Measurements from ENCODE around the gene DLGAP1.

DLGAP1 gene

GRCh38 chr18:3808985-3809780, 645.9 kb downstream of the DLGAP1 start:
- H3K4me1 ChIP-seq (ENCODE audit: control insufficient read depth, insufficient read depth, low read length, unreplicated experiment): no peaks in the 10 kb centered on the region
- 0 out of 2 replicates have a peak, but pooled peaks cover 4% of the 10 kb centered on the region for H3K27me3 ChIP-seq (ENCODE audit: insufficient read depth, low read length)
- H2AFZ ChIP-seq (ENCODE audit: low read length, unreplicated experiment): no peak overlapping the region
- H3K79me2 ChIP-seq (ENCODE audit: control insufficient read depth, insufficient read depth, low read length, unreplicated experiment): no peaks in the 10 kb centered on the region
- no peak overlapping the region for H3K4me3 ChIP-seq (ENCODE audit: low read depth, low read length)
- no peaks in the 10 kb centered on the region for H3K36me3 ChIP-seq (ENCODE audit: insufficient read depth, low read length)
- H3K27ac ChIP-seq (ENCODE audit: low read depth, low read length): no peak overlapping the region

- H3K27ac ChIP-seq (ENCODE audit: low read depth, low read length): no peak overlapping the region
- H3K36me3 ChIP-seq (ENCODE audit: insufficient read depth, low read length): no peaks in the 10 kb centered on the region
- no peak overlapping the region for H2AFZ ChIP-seq (ENCODE audit: low read length, unreplicated experiment)
Observed at GRCh38 chr18:3806656-3807055, 648.5 kb downstream of the DLGAP1 start.

DNA sequence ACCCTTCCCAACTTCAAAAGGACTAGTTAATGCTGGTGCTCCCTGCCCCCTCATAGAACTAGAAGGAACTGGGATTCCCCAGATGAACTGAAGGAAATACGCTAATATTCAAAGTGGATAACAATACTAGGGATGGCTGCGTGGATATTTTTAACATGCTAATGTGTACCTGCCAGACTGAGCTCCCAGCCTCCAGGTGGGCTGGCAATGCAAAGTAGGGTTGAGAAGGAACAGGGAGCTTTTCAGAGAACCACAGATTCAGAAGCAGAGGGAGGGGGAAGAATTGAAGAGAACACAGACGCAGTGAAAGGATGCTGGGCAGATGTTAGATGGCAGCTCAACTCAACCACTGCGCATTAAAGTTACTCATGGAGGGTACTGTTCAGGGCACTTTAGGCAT, 650.8 kb downstream of the DLGAP1 start:
- H3K4me1 ChIP-seq (ENCODE audit: control insufficient read depth, insufficient read depth, low read length, unreplicated experiment): no peaks in the 10 kb centered on the region
- H3K4me3 ChIP-seq (ENCODE audit: low read depth, low read length): no peak overlapping the region
- H3K27ac ChIP-seq (ENCODE audit: low read depth, low read length): no peak overlapping the region
- no peaks in the 10 kb centered on the region for H3K36me3 ChIP-seq (ENCODE audit: insufficient read depth, low read length)
- H3K27me3 ChIP-seq (ENCODE audit: insufficient read depth, low read length): 0 out of 2 replicates have a peak, but pooled peaks cover 4% of the 10 kb centered on the region
- H2AFZ ChIP-seq (ENCODE audit: low read length, unreplicated experiment): no peak overlapping the region
- no peaks in the 10 kb centered on the region for H3K79me2 ChIP-seq (ENCODE audit: control insufficient read depth, insufficient read depth, low read length, unreplicated experiment)

More at GRCh38 chr18:3806656-3807055, 648.5 kb downstream of the DLGAP1 start:
- Histone ChIP-seq H3K4me1 (ENCODE audit: control insufficient read depth, insufficient read depth, low read length, unreplicated experiment) (no peaks in the 10 kb centered on the region), H3K27me3 (ENCODE audit: insufficient read depth, low read length) (0 out of 2 replicates have a peak, but pooled peaks cover 4% of the 10 kb centered on the region), H3K4me3 (ENCODE audit: low read depth, low read length) (no peak overlapping the region), H3K79me2 (ENCODE audit: control insufficient read depth, insufficient read depth, low read length, unreplicated experiment) (no peaks in the 10 kb centered on the region)

GRCh38 chr18:3803350-3803749, 651.8 kb downstream of the DLGAP1 start:
- H3K4me3 ChIP-seq (ENCODE audit: low read depth, low read length): no peak overlapping the region
- H3K27me3 ChIP-seq (ENCODE audit: insufficient read depth, low read length): 0 out of 2 replicates have a peak, but pooled peaks cover 4% of the 10 kb centered on the region
- H3K4me1 ChIP-seq (ENCODE audit: control insufficient read depth, insufficient read depth, low read length, unreplicated experiment): no peaks in the 10 kb centered on the region
- no peak overlapping the region for H2AFZ ChIP-seq (ENCODE audit: low read length, unreplicated experiment)
- H3K27ac ChIP-seq (ENCODE audit: low read depth, low read length): no peak overlapping the region
- H3K36me3 ChIP-seq (ENCODE audit: insufficient read depth, low read length): no peaks in the 10 kb centered on the region
- no peaks in the 10 kb centered on the region for H3K79me2 ChIP-seq (ENCODE audit: control insufficient read depth, insufficient read depth, low read length, unreplicated experiment)

DNA sequence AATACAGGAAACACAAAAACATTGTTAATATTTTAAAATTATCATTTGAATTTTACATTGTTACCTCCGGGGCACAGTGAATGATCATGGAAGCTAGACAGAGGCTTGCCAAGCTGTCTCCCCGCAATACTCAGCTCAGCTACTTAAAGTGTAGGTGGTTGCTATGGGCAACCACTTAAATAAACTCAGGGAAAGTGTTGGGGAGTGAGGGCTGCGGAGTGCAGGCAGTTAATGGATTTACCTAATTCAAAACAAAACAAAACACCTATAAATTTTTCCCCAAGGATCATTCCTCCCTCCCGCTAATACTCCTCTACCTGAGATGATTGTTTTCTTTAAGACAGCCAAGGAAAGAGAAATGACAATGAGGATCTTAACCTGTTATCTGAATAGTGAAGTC, 655.6 kb downstream of the DLGAP1 start:
- Histone ChIP-seq H3K4me1 (ENCODE audit: control insufficient read depth, insufficient read depth, low read length, unreplicated experiment) (peaks cover 7% of the 10 kb centered on the region), H2AFZ (ENCODE audit: low read length, unreplicated experiment) (no peak overlapping the region), H3K4me3 (ENCODE audit: low read depth, low read length) (no peak overlapping the region), H3K36me3 (ENCODE audit: insufficient read depth, low read length) (no peaks in the 10 kb centered on the region), H3K79me2 (ENCODE audit: control insufficient read depth, insufficient read depth, low read length, unreplicated experiment) (no peaks in the 10 kb centered on the region), H3K27ac (ENCODE audit: low read depth, low read length) (no peak overlapping the region), H3K27me3 (ENCODE audit: insufficient read depth, low read length) (no peaks in the 10 kb centered on the region)

- Histone ChIP-seq H3K4me1 (ENCODE audit: control insufficient read depth, insufficient read depth, low read length, unreplicated experiment) (peaks cover 22% of the 10 kb centered on the region), H3K36me3 (ENCODE audit: insufficient read depth, low read length) (no peaks in the 10 kb centered on the region), H3K4me3 (ENCODE audit: low read depth, low read length) (no peak overlapping the region), H3K79me2 (ENCODE audit: control insufficient read depth, insufficient read depth, low read length, unreplicated experiment) (no peaks in the 10 kb centered on the region), H2AFZ (ENCODE audit: low read length, unreplicated experiment) (no peak overlapping the region), H3K27ac (ENCODE audit: low read depth, low read length) (no peak overlapping the region), H3K27me3 (ENCODE audit: insufficient read depth, low read length) (no peaks in the 10 kb centered on the region)
Observed at GRCh38 chr18:3798032-3798431, 657.1 kb downstream of the DLGAP1 start.

DNA sequence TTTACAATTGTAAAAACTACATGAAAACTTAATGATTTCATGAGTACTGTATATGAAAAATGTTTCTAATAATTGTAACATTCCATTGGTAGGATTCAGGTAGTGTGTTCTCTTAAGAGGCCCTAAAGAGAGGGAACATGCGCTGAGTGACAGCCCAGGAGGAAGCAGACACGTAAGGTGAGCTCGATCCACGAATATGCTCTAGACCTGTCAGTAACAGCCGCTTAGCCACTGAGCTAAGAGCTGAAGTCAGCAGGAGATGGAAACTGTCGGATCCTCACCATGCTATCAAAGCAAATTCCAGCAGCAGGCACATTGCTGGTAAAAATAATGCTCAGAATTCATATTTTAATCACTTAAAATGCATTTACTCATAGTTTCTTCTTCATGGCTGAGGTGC, 658.7 kb downstream of the DLGAP1 start:
- Histone ChIP-seq H3K27ac (ENCODE audit: low read depth, low read length) (no peak overlapping the region), H3K36me3 (ENCODE audit: insufficient read depth, low read length) (no peaks in the 10 kb centered on the region), H3K4me1 (ENCODE audit: control insufficient read depth, insufficient read depth, low read length, unreplicated experiment) (peaks cover 22% of the 10 kb centered on the region), H3K79me2 (ENCODE audit: control insufficient read depth, insufficient read depth, low read length, unreplicated experiment) (no peaks in the 10 kb centered on the region), H2AFZ (ENCODE audit: low read length, unreplicated experiment) (no peak overlapping the region), H3K4me3 (ENCODE audit: low read depth, low read length) (no peak overlapping the region), H3K27me3 (ENCODE audit: insufficient read depth, low read length) (no peaks in the 10 kb centered on the region)

GRCh38 chr18:3794537-3795348, 660.4 kb downstream of the DLGAP1 start:
- peaks cover 22% of the 10 kb centered on the region for H3K4me1 ChIP-seq (ENCODE audit: control insufficient read depth, insufficient read depth, low read length, unreplicated experiment)
- H3K36me3 ChIP-seq (ENCODE audit: insufficient read depth, low read length): no peaks in the 10 kb centered on the region
- no peak overlapping the region; the same call in 1 of the 2 replicates for H3K4me3 ChIP-seq (ENCODE audit: low read depth, low read length)
- H3K27ac ChIP-seq (ENCODE audit: low read depth, low read length): peak overlapping the region; percentile 83
- peak overlapping the region; percentile 5 for H2AFZ ChIP-seq (ENCODE audit: low read length, unreplicated experiment)
- no peaks in the 10 kb centered on the region for H3K79me2 ChIP-seq (ENCODE audit: control insufficient read depth, insufficient read depth, low read length, unreplicated experiment)
- no peaks in the 10 kb centered on the region for H3K27me3 ChIP-seq (ENCODE audit: insufficient read depth, low read length)

DNA sequence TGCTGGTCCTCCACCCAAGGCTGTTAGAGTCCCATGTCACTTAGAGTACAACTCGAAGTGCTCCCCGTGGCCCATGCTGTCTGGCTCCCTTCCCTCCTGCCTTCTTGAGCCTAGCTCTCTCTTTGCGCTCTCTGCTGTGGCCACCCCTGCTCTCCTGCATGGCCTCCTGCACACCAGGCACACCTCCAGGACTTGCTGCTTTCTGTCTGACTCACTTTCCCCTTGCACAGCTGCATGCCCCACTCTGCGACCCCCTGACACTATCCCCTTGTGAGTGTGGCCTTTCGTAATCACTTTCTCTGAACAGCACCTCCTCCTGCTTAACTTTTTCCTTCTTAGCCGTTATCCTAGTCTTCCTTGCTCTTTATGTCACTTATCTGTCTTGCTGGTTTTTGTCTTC, 661.6 kb downstream of the DLGAP1 start:
- Histone ChIP-seq H3K4me1 (ENCODE audit: control insufficient read depth, insufficient read depth, low read length, unreplicated experiment) (peaks cover 22% of the 10 kb centered on the region), H3K36me3 (ENCODE audit: insufficient read depth, low read length) (no peaks in the 10 kb centered on the region), H3K27ac (ENCODE audit: low read depth, low read length) (peak overlapping the region; percentile 83), H3K79me2 (ENCODE audit: control insufficient read depth, insufficient read depth, low read length, unreplicated experiment) (no peaks in the 10 kb centered on the region), H3K4me3 (ENCODE audit: low read depth, low read length) (no peak overlapping the region), H2AFZ (ENCODE audit: low read length, unreplicated experiment) (no peak overlapping the region), H3K27me3 (ENCODE audit: insufficient read depth, low read length) (peaks cover 2% of the 10 kb centered on the region; the same call in 1 of the 2 replicates)

DNA sequence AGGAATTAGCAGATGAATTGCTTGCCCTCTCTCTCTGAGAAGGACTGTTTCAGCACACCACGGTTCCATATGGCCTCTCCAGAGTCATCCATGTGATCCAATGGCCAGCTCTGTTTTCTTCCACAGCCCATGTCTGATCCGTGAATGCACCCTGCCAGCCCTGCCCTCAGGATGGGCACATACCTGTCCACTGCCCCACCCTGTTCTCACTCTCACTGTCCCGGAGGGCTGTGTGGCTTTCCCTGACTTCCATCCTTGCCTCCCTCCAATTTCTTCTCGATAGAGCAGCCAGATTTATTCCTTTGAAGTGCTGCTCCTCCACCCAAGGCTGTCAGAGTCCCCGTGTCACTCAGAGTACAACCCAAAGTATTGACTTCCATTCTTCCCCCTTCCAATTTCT, 662.0 kb downstream of the DLGAP1 start:
- no peaks in the 10 kb centered on the region for H3K79me2 ChIP-seq (ENCODE audit: control insufficient read depth, insufficient read depth, low read length, unreplicated experiment)
- peaks cover 22% of the 10 kb centered on the region for H3K4me1 ChIP-seq (ENCODE audit: control insufficient read depth, insufficient read depth, low read length, unreplicated experiment)
- no peak overlapping the region for H2AFZ ChIP-seq (ENCODE audit: low read length, unreplicated experiment)
- H3K36me3 ChIP-seq (ENCODE audit: insufficient read depth, low read length): no peaks in the 10 kb centered on the region
- peaks cover 6% of the 10 kb centered on the region; the same call in 1 of the 2 replicates for H3K27me3 ChIP-seq (ENCODE audit: insufficient read depth, low read length)
- no peak overlapping the region for H3K4me3 ChIP-seq (ENCODE audit: low read depth, low read length)
- no peak overlapping the region for H3K27ac ChIP-seq (ENCODE audit: low read depth, low read length)
